Trophoblast cell (in vitro differentiated cells and primary cell): ENCODE data around the gene THADA.

Experiments
- DNase-seq, 2 donors: peaks; one replicate each; pipeline ENCODE4 v3.0.0-alpha.2; 2016
- H2AFZ ChIP-seq: 2 replicates; pipeline ENCODE4 v1.6.1; 2013; ENCODE audit warnings: low read length, moderate library complexity, mild to moderate bottlenecking; ENCODE audit not compliant: insufficient read depth, poor library complexity
- H2AK5ac ChIP-seq: 2 replicates; pipeline ENCODE4 v1.6.1; 2013; ENCODE audit warnings: mild to moderate bottlenecking, low read length
- H2BK120ac ChIP-seq: 2 replicates; pipeline ENCODE4 v1.6.1; 2013; ENCODE audit warnings: low read length, mild to moderate bottlenecking, moderate library complexity; ENCODE audit not compliant: insufficient read depth, poor library complexity
- H2BK12ac ChIP-seq: 2 replicates; pipeline ENCODE4 v1.6.1; 2013; ENCODE audit warnings: mild to moderate bottlenecking, low read length, moderate library complexity
- H2BK5ac ChIP-seq: 2 replicates; pipeline ENCODE4 v1.6.1; 2013; ENCODE audit warnings: low read length, low read depth, moderate library complexity, mild to moderate bottlenecking; ENCODE audit not compliant: poor library complexity
- H3K14ac ChIP-seq: 2 replicates; pipeline ENCODE4 v1.6.1; 2013; ENCODE audit warnings: mild to moderate bottlenecking, low read length
- H3K18ac ChIP-seq: 2 replicates; pipeline ENCODE4 v1.6.1; 2013; ENCODE audit warnings: mild to moderate bottlenecking, low read length
- H3K23ac ChIP-seq: 2 replicates; pipeline ENCODE4 v1.6.1; 2013; ENCODE audit warnings: low read length
- H3K27ac ChIP-seq: 2 replicates; pipeline ENCODE4 v1.5.1; 2013; ENCODE audit warnings: low read depth, mild to moderate bottlenecking, inconsistent platforms, low read length, moderate library complexity
- H3K27me3 ChIP-seq: 2 replicates; pipeline ENCODE4 v1.6.1; 2013; ENCODE audit warnings: inconsistent platforms, mild to moderate bottlenecking, low read length, moderate library complexity; ENCODE audit not compliant: insufficient read depth
- H3K36me3 ChIP-seq, 2 experiments: 1 replicate in 1 of 2; 2 replicates in 1 of 2; pipeline ENCODE4 v1.6.1; 2013; ENCODE audit warnings: low read length in 2 of 2, mild to moderate bottlenecking in 2 of 2, moderate library complexity in 1 of 2; ENCODE audit not compliant: insufficient read depth in 2 of 2, control insufficient read depth in 1 of 2
- H3K4ac ChIP-seq: 2 replicates; pipeline ENCODE4 v1.6.1; 2013; ENCODE audit warnings: low read depth, mild to moderate bottlenecking, low read length, moderate library complexity
- H3K4me1 ChIP-seq, 2 experiments: 1 replicate in 1 of 2; 2 replicates in 1 of 2; pipeline ENCODE4 v1.6.1; 2013; ENCODE audit warnings: low read length in 2 of 2, mild to moderate bottlenecking in 2 of 2, moderate library complexity in 1 of 2; ENCODE audit not compliant: insufficient read depth in 2 of 2, control insufficient read depth in 1 of 2
- H3K4me2 ChIP-seq: 2 replicates; pipeline ENCODE4 v1.6.1; 2013; ENCODE audit warnings: inconsistent platforms, mild to moderate bottlenecking, low read length, moderate library complexity
- H3K4me3 ChIP-seq: 2 replicates; pipeline ENCODE4 v1.5.1; 2013; ENCODE audit warnings: mild to moderate bottlenecking, low read depth, low read length, inconsistent platforms
- H3K79me1 ChIP-seq: one replicate; pipeline ENCODE4 v1.6.1; 2013; ENCODE audit warnings: low read length
- H3K79me2 ChIP-seq: 2 replicates; pipeline ENCODE4 v1.6.1; 2013; ENCODE audit warnings: low read length, mild to moderate bottlenecking; ENCODE audit not compliant: control insufficient read depth, insufficient read depth, poor library complexity
- H3K9ac ChIP-seq: 2 replicates; pipeline ENCODE4 v1.6.1; 2013; ENCODE audit warnings: mild to moderate bottlenecking, low read length
- H3K9me3 ChIP-seq: 2 replicates; pipeline ENCODE4 v1.6.1; 2013; ENCODE audit warnings: low read depth, mild to moderate bottlenecking, control low read depth, inconsistent platforms, low read length; ENCODE audit not compliant: insufficient read depth
- H4K12ac ChIP-seq: 2 replicates; pipeline ENCODE4 v1.6.1; 2013; ENCODE audit warnings: low read depth, mild to moderate bottlenecking, low read length, moderate library complexity
- H4K8ac ChIP-seq: 2 replicates; pipeline ENCODE4 v1.6.1; 2013; ENCODE audit warnings: low read depth, mild to moderate bottlenecking, low read length, moderate library complexity
- H4K91ac ChIP-seq: one replicate; pipeline ENCODE4 v1.6.1; 2013; ENCODE audit warnings: low read depth, mild to moderate bottlenecking, low read length, moderate library complexity
- WGBS: extraction: QIAGEN DNeasy Blood & Tissue Kit; methylation state at CpG from one replicate; pipeline ENCODE4 v1.1.7; 2013; ENCODE audit warnings: missing lambda C conversion rate; ENCODE audit not compliant: insufficient read length, insufficient coverage; ENCODE audit errors: extremely low coverage; 5-methylcytosine and 5-hydroxymethylcytosine counted together

THADA gene

GRCh38 chr2:43594875-43595274 is 963 bp downstream of the THADA start:
- Histone ChIP-seq H3K27me3 (no peaks in the 10 kb centered on the region), H3K27ac (no peak overlapping the region), H2AK5ac (no peak overlapping the region), H2BK12ac (no peak overlapping the region), H3K9ac (no peak overlapping the region), H3K4me2 (peak overlapping the region; percentile 99), H2BK5ac (no peak overlapping the region), H2BK120ac (no peak overlapping the region), H3K4me3 (no peak overlapping the region), H3K36me3 (peaks cover 3 to 7% of the 10 kb centered on the region in 2 experiments), H3K79me2 (peaks cover 3% of the 10 kb centered on the region), H4K12ac (no peak overlapping the region), H3K14ac (no peak overlapping the region), H3K9me3 (no peaks in the 10 kb centered on the region), H3K4me1 (peaks cover 0 to 6% of the 10 kb centered on the region in 2 experiments), H4K8ac (no peak overlapping the region), H2AFZ (no peak overlapping the region), H4K91ac (no peak overlapping the region), H3K79me1 (peaks cover 7% of the 10 kb centered on the region), H3K23ac (no peak overlapping the region), H3K18ac (no peak overlapping the region), H3K4ac (no peak overlapping the region)
- no peak for DNase-seq
- 100% methylated on average over 2 of the region's 3 CpGs for WGBS

GRCh38 chr2:43593254-43593653 is 2.6 kb downstream of the THADA start:
- Histone ChIP-seq H3K36me3 (peaks cover 3 to 7% of the 10 kb centered on the region in 2 experiments), H2BK120ac (no peak overlapping the region), H3K4me3 (no peak overlapping the region), H4K91ac (no peak overlapping the region), H2BK12ac (no peak overlapping the region), H4K8ac (no peak overlapping the region), H3K79me1 (peaks cover 7% of the 10 kb centered on the region), H3K27ac (no peak overlapping the region), H2AFZ (no peak overlapping the region), H3K4me1 (peaks cover 0 to 6% of the 10 kb centered on the region in 2 experiments), H3K18ac (no peak overlapping the region), H3K9me3 (no peaks in the 10 kb centered on the region), H3K23ac (no peak overlapping the region), H3K4ac (no peak overlapping the region), H3K4me2 (no peak overlapping the region), H2AK5ac (no peak overlapping the region), H3K9ac (no peak overlapping the region), H2BK5ac (no peak overlapping the region), H3K14ac (no peak overlapping the region), H4K12ac (no peak overlapping the region), H3K79me2 (peaks cover 3% of the 10 kb centered on the region), H3K27me3 (no peaks in the 10 kb centered on the region)
- DNase-seq, result no peak
- no CpG with 5 or more reads among the region's 3 CpGs for WGBS

GRCh38 chr2:43592443-43592842 is 3.4 kb downstream of the THADA start:
- H2BK12ac ChIP-seq, result no peak overlapping the region
- no peak overlapping the region for H2AK5ac ChIP-seq
- no peak overlapping the region for H3K23ac ChIP-seq
- no peak overlapping the region for H3K4me2 ChIP-seq
- peaks cover 3 to 7% of the 10 kb centered on the region in 2 experiments for H3K36me3 ChIP-seq
- H2BK120ac ChIP-seq, result no peak overlapping the region
- no peak overlapping the region for H3K27ac ChIP-seq
- peaks cover 3% of the 10 kb centered on the region for H3K79me2 ChIP-seq
- no peak for DNase-seq
- H3K4me3 ChIP-seq, result no peak overlapping the region
- H4K12ac ChIP-seq, result no peak overlapping the region
- no peak overlapping the region for H4K91ac ChIP-seq
- H2BK5ac ChIP-seq, result no peak overlapping the region
- no peaks in the 10 kb centered on the region for H3K27me3 ChIP-seq
- peaks cover 0 to 6% of the 10 kb centered on the region in 2 experiments for H3K4me1 ChIP-seq
- H3K14ac ChIP-seq, result no peak overlapping the region
- H4K8ac ChIP-seq, result no peak overlapping the region
- H3K79me1 ChIP-seq, result peaks cover 7% of the 10 kb centered on the region
- H3K18ac ChIP-seq, result no peak overlapping the region
- no peak overlapping the region for H3K9ac ChIP-seq
- no peaks in the 10 kb centered on the region for H3K9me3 ChIP-seq
- H3K4ac ChIP-seq, result no peak overlapping the region
- no peak overlapping the region for H2AFZ ChIP-seq

- no peak overlapping the region for H3K23ac ChIP-seq
- no peak overlapping the region for H3K4me2 ChIP-seq
- no peaks in the 10 kb centered on the region for H3K79me1 ChIP-seq
- H3K27ac ChIP-seq, result no peak overlapping the region
- no peaks in the 10 kb centered on the region for H3K4me1 ChIP-seq
- peaks cover 8 to 11% of the 10 kb centered on the region in 2 experiments for H3K36me3 ChIP-seq
- no peaks in the 10 kb centered on the region for H3K9me3 ChIP-seq
- H4K8ac ChIP-seq, result no peak overlapping the region
- H4K12ac ChIP-seq, result no peak overlapping the region
- no peak for DNase-seq
- H2AK5ac ChIP-seq, result no peak overlapping the region
- WGBS, result no CpG with 5 or more reads among the region's 3 CpGs
- H4K91ac ChIP-seq, result no peak overlapping the region
- H3K9ac ChIP-seq, result no peak overlapping the region
- no peak overlapping the region for H2BK12ac ChIP-seq
- H2AFZ ChIP-seq, result no peak overlapping the region
- H3K18ac ChIP-seq, result no peak overlapping the region
- no peak overlapping the region for H3K4me3 ChIP-seq
- H3K79me2 ChIP-seq, result no peaks in the 10 kb centered on the region
- H3K4ac ChIP-seq, result no peak overlapping the region
- H2BK120ac ChIP-seq, result no peak overlapping the region
- H3K14ac ChIP-seq, result no peak overlapping the region
- H2BK5ac ChIP-seq, result no peak overlapping the region
- no peaks in the 10 kb centered on the region for H3K27me3 ChIP-seq
Measured at GRCh38 chr2:43585708-43586107, 10.1 kb downstream of the THADA start.
